Heart right ventricle (tissue), 16 donors: ENCODE data around the gene CCDC9. TPM values are rescaled to one million over a fixed set of nuclear protein-coding genes. Genes with fewer than 3 reads are reported as not detected.

Source experiments
- ATAC-seq, 8 donors: fragments of 200-7000 bp; cut with Tn5 transposase; one replicate each; pipeline ENCODE4 v1.9.1; 2020; ENCODE audit warnings: mild to moderate bottlenecking in 8 of 8, moderate library complexity in 8 of 8, moderate number of reproducible peaks in 1 of 8
- DNase-seq, 2 donors: peaks; one replicate each; pipeline ENCODE4 v3.0.0-alpha.2; 2020
- H3K27ac ChIP-seq, 10 donors: fragments of 200-600 bp; sonication (generic) in 2 of 10; one replicate each; pipeline versions ENCODE4 v1.5.0 to v1.8.0; 2020 to 2022; ENCODE audit warnings: mild to moderate bottlenecking in 3 of 10
- H3K27me3 ChIP-seq, 7 donors: fragments of 200-600 bp; one replicate each; pipeline ENCODE4 v1.8.0; 2021 to 2022; ENCODE audit warnings: mild to moderate bottlenecking in 2 of 7
- H3K36me3 ChIP-seq, 9 donors: fragments of 200-600 bp; sonication (generic) in 1 of 9; one replicate each; pipeline versions ENCODE4 v1.5.0 to v1.8.0; 2020 to 2022; ENCODE audit warnings: mild to moderate bottlenecking in 2 of 9
- H3K4me1 ChIP-seq, 9 donors: fragments of 200-600 bp; sonication (generic) in 1 of 9; one replicate each; pipeline versions ENCODE4 v1.5.0 to v1.8.0; 2020 to 2022; ENCODE audit warnings: mild to moderate bottlenecking in 4 of 9
- H3K4me3 ChIP-seq, 10 donors: fragments of 200-600 bp; sonication (generic) in 2 of 10; one replicate each; pipeline versions ENCODE4 v1.5.0 to v1.8.0; 2020 to 2022; ENCODE audit warnings: mild to moderate bottlenecking in 7 of 10, moderate library complexity in 2 of 10
- H3K9me3 ChIP-seq, 11 donors: fragments of 200-600 bp in 10 of 11; sonication (generic) in 2 of 11; one replicate each; pipeline versions ENCODE4 v1.5.0 to v1.8.0; 2013 to 2022; ENCODE audit warnings: mild to moderate bottlenecking in 2 of 11, control low read depth in 1 of 11, moderate library complexity in 1 of 11
- WGBS, 2 donors: extraction: QIAGEN DNeasy Blood & Tissue Kit; methylation state at CpG; one replicate each; pipeline ENCODE4 v1.1.7; 2013; ENCODE audit warnings: inconsistent platforms in 1 of 2; 5-methylcytosine and 5-hydroxymethylcytosine counted together
- intact Hi-C, 10 donors: fragments of 100-400 bp; cut with DNase I; formaldehyde crosslinking; loops; one replicate each; pipeline versions ENCODE4 v1.11.1 to v1.14.2; 2022
- polyA plus RNA-seq, 2 donors: library from polyadenylated mRNA; stranded (reverse); fragments of 200-250 nt; gene quantifications; one replicate each; pipeline ENCODE4 v1.2.3, GENCODE V29; 2013
- total RNA-seq, 10 donors: library from RNA; stranded (reverse); fragmentation: NEBNext Ultra II Directional in 3 of 10; extraction: Animal tissue kit (Norgen Biotek cat#: 25700) in 3 of 10; gene quantifications; one replicate each; pipeline versions ENCODE4 v1.2.1 to v1.2.4, GENCODE V29; 2021 to 2023
- TF ChIP-seq, protein P1 (sequence below), 9 donors: fragments of 200-600 bp; sonication (generic) in 2 of 9; IDR thresholded peaks; one replicate each; pipeline versions ENCODE4 v1.5.0 to v1.8.0; 2021 to 2022; ENCODE audit warnings: antibody characterized with exemption in 9 of 9, mild to moderate bottlenecking in 5 of 9, moderate library complexity in 1 of 9
- donor health status: Arrhythmogenic right ventricular cardiomyopathy.
- donor health status: ischemic (EF 13 %, LVEDD 7.1; RV severe dilation, severe dysfunction).
- donor health status: healthy with polysubstance abuse.
- donor health status: DM: no; HTN: yes; CAD: no.
- donor health status: DM: no; HTN: no; CAD: no.
- donor health status: ischemic (EF 25% LVEDD 6.9; RV normal size, moderate dysfunction).
- donor health status: ischemic (EF 25% LVEDD 5.7; RV mildly dilated, moderate dysfunction).
- donor health status: healthy.
- donor health status: DM: yes; HTN: yes; CAD: no.
- donor health status: Ischemic cardiomyopathy.
- donor health status: ischemic (EF 35%, LVEDD 5.7; RV mildly dilated, moderate dysfunction).
- donor health status: nonischemic (EF 11% LVEDD 7.7; RV severe dilation, severe dysfunction).
- donor health status: DM: yes; HTN: yes; CAD: no.
- donor health status: PGD.
- donor health status: ischemic (EF 29% LVEDD 5.4; RV normal size, mild dysfunction).
- donor health status: nonischemic (EF 23%, LVEDD 6.1; RV moderate dilation, normal function).

Gene CCDC9
- total and polyA plus RNA-seq, 12 donors = 14.2 to 31.1 (median 17.4) TPM

GRCh38 chr19:47228168-47228936 is 28.0 kb upstream of the CCDC9 start:
- H3K27me3 ChIP-seq = no peaks in the 10 kb centered on the region
- H3K9me3 ChIP-seq = no peaks in the 10 kb centered on the region
- peak in 1 of 2 donors; percentile 47 for DNase-seq
- WGBS, 2 donors = 4 to 5% methylated on average over 50 of the region's 50 CpGs
- H3K36me3 ChIP-seq = peaks cover 0 to 21% (median 0%) of the 10 kb centered on the region in 9 donors
- intact Hi-C loops = loop anchor here in 1 of 10 donors (2.0 kb wide), 1 partner anchor 14 kb away; no protein-coding TSS in a partner anchor
- H3K27ac ChIP-seq = peak overlapping the region; percentile 96 to 100 (median 100)
- H3K4me1 ChIP-seq = peaks cover 11 to 66% (median 42%) of the 10 kb centered on the region in 9 donors
- TF ChIP-seq, protein P1, sequence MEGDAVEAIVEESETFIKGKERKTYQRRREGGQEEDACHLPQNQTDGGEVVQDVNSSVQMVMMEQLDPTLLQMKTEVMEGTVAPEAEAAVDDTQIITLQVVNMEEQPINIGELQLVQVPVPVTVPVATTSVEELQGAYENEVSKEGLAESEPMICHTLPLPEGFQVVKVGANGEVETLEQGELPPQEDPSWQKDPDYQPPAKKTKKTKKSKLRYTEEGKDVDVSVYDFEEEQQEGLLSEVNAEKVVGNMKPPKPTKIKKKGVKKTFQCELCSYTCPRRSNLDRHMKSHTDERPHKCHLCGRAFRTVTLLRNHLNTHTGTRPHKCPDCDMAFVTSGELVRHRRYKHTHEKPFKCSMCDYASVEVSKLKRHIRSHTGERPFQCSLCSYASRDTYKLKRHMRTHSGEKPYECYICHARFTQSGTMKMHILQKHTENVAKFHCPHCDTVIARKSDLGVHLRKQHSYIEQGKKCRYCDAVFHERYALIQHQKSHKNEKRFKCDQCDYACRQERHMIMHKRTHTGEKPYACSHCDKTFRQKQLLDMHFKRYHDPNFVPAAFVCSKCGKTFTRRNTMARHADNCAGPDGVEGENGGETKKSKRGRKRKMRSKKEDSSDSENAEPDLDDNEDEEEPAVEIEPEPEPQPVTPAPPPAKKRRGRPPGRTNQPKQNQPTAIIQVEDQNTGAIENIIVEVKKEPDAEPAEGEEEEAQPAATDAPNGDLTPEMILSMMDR (IDR thresholded peaks at IDR 0.05) = no peak
- peak in 4 of 8 donors; percentile 0 to 14 (median 0) for ATAC-seq
- peak overlapping the region; percentile 12 to 99 (median 94) for H3K4me3 ChIP-seq

DNA sequence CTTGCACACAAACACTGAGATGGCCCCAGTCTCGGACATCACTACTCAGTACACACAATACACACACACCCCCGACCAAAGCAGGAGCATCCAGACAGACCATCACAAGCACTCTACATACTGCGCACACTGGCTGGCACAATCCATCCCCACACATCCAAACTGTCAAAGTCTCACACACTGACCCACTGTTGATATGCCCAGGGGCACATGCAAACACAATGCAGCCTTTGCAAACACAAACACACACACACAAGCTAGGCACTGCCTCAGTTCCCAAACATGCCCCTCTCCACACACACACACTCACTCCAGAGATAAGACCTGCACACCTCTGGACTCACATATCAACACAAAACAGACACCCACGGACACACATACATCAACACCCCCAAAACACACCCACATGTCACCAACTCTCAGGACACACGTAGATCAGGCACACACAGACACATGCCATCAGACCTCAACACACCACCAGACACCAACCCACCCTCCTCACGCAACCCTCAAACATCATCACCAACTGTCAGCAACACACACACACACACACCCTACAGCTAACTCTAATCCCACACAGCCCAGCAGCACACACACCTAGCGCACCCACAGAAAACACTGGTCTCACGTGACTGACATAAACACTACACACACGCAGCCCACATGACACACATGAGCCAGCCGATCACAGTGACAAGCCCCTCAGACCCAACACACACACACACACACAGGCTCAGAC is 27.2 kb upstream of the CCDC9 start:
- Histone ChIP-seq H3K36me3 (peaks cover 0 to 14% (median 0%) of the 10 kb centered on the region in 9 donors), H3K9me3 (no peaks in the 10 kb centered on the region), H3K27ac (peak overlapping the region; percentile 96 to 100 (median 100)), H3K27me3 (no peaks in the 10 kb centered on the region), H3K4me3 (peak overlapping the region in 9 of 10 donors; percentile 89 to 100 (median 97)), H3K4me1 (peaks cover 11 to 66% (median 42%) of the 10 kb centered on the region in 9 donors)
- intact Hi-C loops = loop anchor here in 1 of 10 donors (2.0 kb wide), 1 partner anchor 14 kb away; no protein-coding TSS in a partner anchor
- DNase-seq (no peak), ATAC-seq (no peak)
- 18% methylated on average over 10 of the region's 10 CpGs for whole genome bisulfite sequencing, 2 donors
- TF ChIP-seq, protein P1 (IDR thresholded peaks at IDR 0.05) = no peak

- Histone ChIP-seq H3K9me3 (no peaks in the 10 kb centered on the region), H3K27me3 (no peaks in the 10 kb centered on the region), H3K36me3 (peaks cover 0 to 8% (median 0%) of the 10 kb centered on the region in 9 donors), H3K4me1 (peaks cover 11 to 66% (median 42%) of the 10 kb centered on the region in 9 donors), H3K4me3 (peak overlapping the region in 9 of 10 donors; percentile 89 to 100 (median 97)), H3K27ac (peak overlapping the region in 9 of 10 donors; percentile 70 to 100 (median 85))
- intact Hi-C loops = loop anchor here in 2 of 10 donors (2.0 to 10.0 kb wide), 2 partner anchors 13 to 215 kb away; partner anchors contain the start of gene NPAS1 (in 1 of the 2)
- DNase-seq (no peak), ATAC-seq (no peak)
- TF ChIP-seq, protein P1 (IDR thresholded peaks at IDR 0.05) = no peak
- WGBS, 2 donors = 5 to 14% methylated on average over 9 of the region's 9 CpGs
Observed at GRCh38 chr19:47229676-47230053, 26.7 kb upstream of the CCDC9 start.
